Stimulated activated CD4-positive, alpha-beta T cell treated with anti-CD3 and anti-CD28 coated beads, Interleukin-15, amount 100 ng/mL, for 1 hour (primary cell): Measurements from ENCODE around the gene HCAR2.
"Not testable (repeated sequence)": the region's sequence is repeated elsewhere in the genome, so short reads cannot be mapped to it uniquely, and the experiment has no call there.

ENCODE experiments used
- DNase-seq, 2 donors: peaks; one replicate each; pipeline ENCODE4 v3.0.0-alpha.2; 2020; ENCODE audit warnings: low read depth in 1 of 2, low spot score in 1 of 2

Gene HCAR2

DNA sequence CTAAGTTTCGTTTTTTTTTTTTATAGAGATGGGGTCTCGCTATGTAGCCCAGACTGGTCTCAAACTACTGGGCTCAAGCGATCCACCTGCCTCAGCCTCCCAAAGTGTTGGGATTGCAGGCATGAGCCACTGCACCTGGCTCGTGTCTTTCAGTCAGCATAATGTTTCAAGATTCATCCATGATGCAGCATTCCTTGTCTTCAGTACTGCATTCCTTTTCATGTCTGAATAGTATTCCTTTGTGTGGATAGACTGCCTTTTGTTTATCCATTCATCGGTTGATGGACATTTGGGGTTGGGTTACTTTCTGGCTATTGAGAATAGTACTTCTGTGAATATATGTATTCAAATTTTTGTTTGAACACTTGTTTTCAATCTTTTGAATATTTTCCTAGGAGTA, 37.4 kb downstream of the HCAR2 start:
- DNase-seq: no peak

DNA sequence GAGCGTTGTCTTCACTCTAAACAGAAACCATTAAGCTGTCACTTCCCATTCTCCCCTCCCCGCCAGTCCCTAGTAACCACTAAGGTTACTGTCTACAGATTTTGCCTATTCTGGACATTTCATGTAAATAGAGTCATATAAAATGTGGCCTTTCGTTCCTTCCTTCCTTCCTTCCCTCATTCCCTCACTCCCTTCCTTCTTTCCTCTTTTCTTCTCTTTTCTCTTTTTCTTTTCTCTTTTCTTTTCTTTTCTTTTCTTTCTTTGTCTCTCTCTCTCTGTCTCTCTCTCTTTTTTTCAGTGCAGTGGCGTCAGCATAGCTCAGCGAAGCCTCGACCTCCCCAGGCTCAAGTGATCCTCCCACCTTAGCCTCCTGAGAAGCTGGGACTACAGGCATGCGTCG, 37.8 kb downstream of the HCAR2 start:
- no peak for DNase-seq

DNA sequence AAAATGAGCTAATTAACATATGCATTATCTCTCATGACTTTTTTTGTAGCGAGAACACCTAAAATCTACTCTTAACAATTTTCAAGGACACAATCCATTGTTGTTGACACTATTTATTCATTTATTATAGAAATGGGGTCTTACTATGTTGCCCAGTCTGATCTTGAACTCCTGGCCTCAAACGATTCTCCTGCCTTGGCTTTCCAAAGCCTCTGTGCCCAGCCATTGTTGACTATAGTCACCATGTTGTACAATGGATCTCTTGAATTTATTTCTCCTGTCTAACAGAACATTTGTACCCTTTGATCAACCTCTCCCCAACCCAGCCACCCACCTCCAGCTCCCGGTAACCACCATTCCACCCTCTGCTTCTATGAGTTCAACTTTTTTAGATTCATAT, 41.2 kb downstream of the HCAR2 start:
- no peak for DNase-seq

DNA sequence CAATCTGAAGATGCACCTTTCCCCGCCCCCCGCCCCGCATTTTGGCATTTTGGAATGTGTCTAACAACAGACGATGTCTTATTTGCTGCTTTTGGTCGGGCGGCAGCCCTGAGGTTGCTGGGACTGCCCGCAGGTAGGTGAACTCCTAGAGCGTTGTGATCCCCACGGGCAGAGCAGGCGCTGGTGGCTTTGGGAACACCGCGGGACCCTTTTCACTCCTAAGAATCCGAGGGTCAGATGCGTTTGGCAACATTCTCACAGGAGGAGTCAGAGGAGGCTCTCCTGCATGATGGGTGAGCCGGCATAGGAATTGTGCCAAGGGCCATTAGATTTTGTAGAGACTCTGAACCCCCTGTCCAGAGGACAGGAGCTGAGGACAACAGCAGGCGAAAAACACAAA, 41.9 kb downstream of the HCAR2 start:
- no peak for DNase-seq

DNA sequence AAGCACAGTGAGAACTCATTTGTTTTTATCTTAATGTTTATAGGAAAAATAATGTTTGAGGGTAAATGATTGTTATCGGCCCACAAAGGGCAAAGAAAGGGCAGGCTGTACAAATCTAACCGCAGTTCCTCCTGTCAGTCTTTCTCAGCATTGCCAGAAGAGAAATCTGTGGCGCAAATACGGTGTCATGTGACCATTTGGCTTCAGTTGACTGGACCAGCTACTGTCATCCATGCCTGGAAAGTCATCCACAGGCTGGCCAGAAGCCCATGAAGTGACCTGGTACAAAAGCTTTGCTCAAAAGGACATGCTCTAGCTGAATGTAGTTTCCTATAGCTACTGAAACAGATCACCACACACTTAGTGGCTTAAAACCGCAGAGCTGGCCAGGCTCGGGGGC, 43.6 kb downstream of the HCAR2 start:
- DNase-seq: no peak

DNA sequence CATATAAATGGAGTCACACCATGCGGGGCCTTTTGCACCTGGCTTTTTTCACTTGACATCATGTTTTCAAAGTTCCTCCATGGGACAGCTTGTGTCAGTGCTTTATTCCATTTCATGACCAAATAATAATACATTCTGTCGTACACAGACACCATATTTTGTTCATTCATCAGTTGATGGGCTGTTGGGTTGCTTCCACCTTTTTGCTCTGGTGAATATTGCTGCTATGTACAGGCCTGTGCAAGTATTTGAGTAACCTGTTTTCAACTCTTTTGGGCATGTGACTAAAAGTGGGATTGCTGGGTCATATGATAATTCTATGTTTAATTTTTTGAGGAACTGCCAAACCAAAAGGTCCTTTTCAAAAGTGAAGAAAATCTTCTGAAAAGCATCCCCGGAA, 46.9 kb downstream of the HCAR2 start:
- no peak for DNase-seq

DNA sequence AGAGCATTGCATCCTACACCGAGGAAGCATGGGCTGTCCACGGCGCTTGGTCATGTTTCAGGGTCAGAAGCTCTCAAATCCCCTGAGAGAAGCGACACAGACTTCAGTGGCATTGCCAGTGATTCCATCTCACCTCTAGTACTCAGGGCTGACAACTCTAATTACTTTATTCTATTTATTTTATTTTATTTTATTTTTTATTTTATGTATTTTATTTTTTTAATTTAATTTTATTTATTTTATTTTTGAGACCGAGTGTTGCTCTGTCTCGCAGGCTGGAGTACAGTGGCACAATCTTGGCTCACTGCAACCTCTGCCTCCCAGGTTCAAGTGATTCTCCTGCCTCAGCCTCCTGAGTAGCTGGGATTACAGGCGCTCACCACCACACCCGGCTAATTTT, 49.9 kb downstream of the HCAR2 start:
- DNase-seq: not testable (repeated sequence)

DNA sequence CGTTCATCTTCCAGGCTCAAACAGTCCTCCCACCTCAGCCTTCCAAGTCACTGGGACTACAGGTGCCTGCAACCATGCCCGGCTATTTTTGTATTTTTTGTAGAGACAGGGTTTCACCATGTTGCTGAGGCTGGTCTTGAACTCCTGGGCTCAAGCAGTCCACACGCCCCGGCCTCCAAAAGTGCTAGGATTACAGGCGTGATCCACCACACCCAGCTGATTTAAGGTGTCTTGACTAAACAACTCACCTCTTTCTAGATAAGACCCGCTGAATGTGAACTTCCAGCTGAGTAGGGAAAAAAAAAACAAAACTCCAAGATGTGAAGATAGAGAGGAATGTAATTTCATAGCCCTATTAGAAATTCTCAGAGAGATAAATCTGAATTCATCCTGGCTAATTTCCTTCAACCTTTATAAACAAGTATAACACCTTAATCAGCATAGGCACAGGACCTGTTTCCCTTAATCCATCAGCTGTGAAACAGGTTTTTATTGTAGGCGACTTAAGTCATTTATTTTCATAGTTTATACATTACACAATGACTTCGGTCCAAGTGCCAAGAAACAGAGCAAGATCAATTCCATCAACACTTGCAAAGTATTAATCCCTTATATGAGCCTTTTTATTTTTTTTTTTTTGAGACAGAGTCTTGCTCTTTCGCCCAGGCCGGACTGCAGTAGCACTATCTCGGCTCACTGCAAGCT, 51.5 kb downstream of the HCAR2 start:
- no peak for DNase-seq
